HEK293T (cell line): ENCODE data around the gene SP6.

Experiments
- CTCF ChIA-PET: fragments of 350-600 bp; formaldehyde crosslinking; extraction: SDS; loops from one replicate; lab custom pipeline; 2021; ENCODE audit warnings: antibody characterized with exemption, inconsistent platforms; lab: Yijun Ruan, JAX
- POLR2A ChIA-PET: fragments of 350-600 bp; formaldehyde crosslinking; extraction: SDS; loops from one replicate; lab custom pipeline; 2020; ENCODE audit warnings: antibody characterized with exemption, inconsistent platforms; lab: Yijun Ruan, JAX
- DNase-seq: peaks from one replicate; pipeline ENCODE4 v3.0.0; 2012; ENCODE audit warnings: mixed read lengths; ENCODE audit errors: extremely low spot score
- ARNT ChIP-seq: fragments of 450-650 bp; IDR thresholded peaks from 2 replicates; pipeline ENCODE4 v1.6.1; 2017; ENCODE audit warnings: mild to moderate bottlenecking
- BHLHE40 ChIP-seq: fragments of 450-650 bp; IDR thresholded peaks from 2 replicates; pipeline ENCODE4 v1.6.1; 2016; ENCODE audit warnings: mild to moderate bottlenecking, moderate library complexity, borderline replicate concordance
- CTBP1 ChIP-seq: fragments of 450-650 bp; IDR thresholded peaks from 2 replicates; pipeline ENCODE4 v1.6.1; 2016; ENCODE audit warnings: borderline replicate concordance
- ELF4 ChIP-seq: fragments of 450-650 bp; IDR thresholded peaks from 2 replicates; pipeline ENCODE4 v1.6.1; 2017; ENCODE audit warnings: antibody characterized with exemption
- FOXA1 ChIP-seq: fragments of 450-650 bp; IDR thresholded peaks from 2 replicates; pipeline ENCODE4 v1.6.1; 2016; ENCODE audit warnings: mild to moderate bottlenecking
- FOXK2 ChIP-seq: fragments of 450-650 bp; IDR thresholded peaks from 2 replicates; pipeline ENCODE4 v1.6.1; 2016; ENCODE audit warnings: mild to moderate bottlenecking
- FOXM1 ChIP-seq: fragments of 450-650 bp; IDR thresholded peaks from 2 replicates; pipeline ENCODE4 v1.6.1; 2017; ENCODE audit warnings: mild to moderate bottlenecking, borderline replicate concordance
- HDGF ChIP-seq: fragments of 450-650 bp; IDR thresholded peaks from 2 replicates; pipeline ENCODE4 v1.6.1; 2017; ENCODE audit warnings: antibody characterized with exemption, borderline replicate concordance
- L3MBTL2 ChIP-seq: fragments of 450-650 bp; conservative IDR thresholded peaks from 2 replicates; pipeline ENCODE4 v1.6.1; 2016; ENCODE audit warnings: mild to moderate bottlenecking
- LEF1 ChIP-seq: fragments of 450-650 bp; IDR thresholded peaks from 2 replicates; pipeline ENCODE4 v1.6.1; 2017; ENCODE audit warnings: mild to moderate bottlenecking, borderline replicate concordance
- NFRKB ChIP-seq: fragments of 450-650 bp; IDR thresholded peaks from 2 replicates; pipeline ENCODE4 v1.6.1; 2016; ENCODE audit warnings: mild to moderate bottlenecking, moderate library complexity
- SP1 ChIP-seq: fragments of 450-650 bp; IDR thresholded peaks from 2 replicates; pipeline ENCODE4 v1.6.1; 2017
- SUZ12 ChIP-seq: fragments of 450-650 bp; IDR thresholded peaks from 2 replicates; pipeline ENCODE4 v1.6.1; 2016; ENCODE audit warnings: mild to moderate bottlenecking
- TARDBP ChIP-seq: fragments of 450-650 bp; IDR thresholded peaks from 2 replicates; pipeline ENCODE4 v1.6.1; 2016
- ZNF384 ChIP-seq: fragments of 450-650 bp; IDR thresholded peaks from 2 replicates; pipeline ENCODE4 v1.6.1; 2016
- TF ChIP-seq, protein P1 (sequence below): fragments of 450-650 bp; IDR thresholded peaks from 2 replicates; pipeline ENCODE4 v1.6.1; 2016

The SP6 gene

DNA sequence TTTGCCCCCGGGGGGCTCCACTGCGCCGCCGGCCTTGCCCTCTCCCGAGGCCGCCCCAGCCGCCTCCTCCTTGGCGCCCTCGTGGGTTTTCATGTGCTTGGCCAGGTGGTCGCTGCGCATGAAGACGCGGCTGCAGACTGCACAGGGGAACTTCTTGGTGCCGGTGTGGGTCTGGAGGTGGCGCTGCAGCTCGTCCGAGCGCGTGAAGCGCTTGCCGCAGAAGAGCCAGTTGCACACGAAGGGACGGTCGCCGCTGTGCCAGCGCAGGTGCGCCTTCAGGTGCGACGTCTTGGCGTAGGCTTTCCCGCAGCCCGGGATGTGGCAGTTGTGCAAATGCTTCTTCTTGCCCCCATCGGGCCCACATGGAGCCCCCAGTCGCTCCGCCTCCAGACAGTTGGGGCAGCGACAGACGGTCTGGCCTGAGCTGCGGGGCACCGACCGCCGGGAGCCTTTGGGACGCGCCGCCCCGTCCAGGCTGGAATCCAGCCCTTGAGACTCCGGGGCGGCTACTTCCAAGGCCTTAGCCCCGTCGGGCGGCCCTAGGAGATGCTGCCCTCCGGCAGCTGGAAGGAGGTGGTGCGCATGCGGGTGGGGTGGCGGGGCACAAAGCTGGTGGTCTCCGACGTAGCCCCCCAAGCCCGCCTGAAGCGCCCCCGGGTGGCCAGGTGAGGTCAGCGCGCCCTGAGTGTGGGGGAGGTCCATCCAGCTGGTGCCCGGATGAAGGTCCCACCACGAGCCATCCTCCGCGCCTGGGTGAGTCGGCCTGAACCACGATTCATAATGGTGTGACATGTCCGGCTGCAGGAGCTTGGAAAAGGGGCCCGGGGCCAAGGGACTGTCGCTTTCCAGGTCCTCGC, 3.4 kb downstream of the SP6 start:
- DNase-seq: no peak
- ChIA-PET CTCF (interaction anchor here (0.7 to 11.6 kb wide), 7 partner anchors 10 to 115 kb away, joined by 3 to 355 read pairs (median 4); partner anchors contain the start of genes LRRC46, MRPL10, SP2 and TBX21), POLR2A (interaction anchor here (0.7 to 3.1 kb wide), 5 partner anchors 16 to 93 kb away, joined by 3 to 19 read pairs (median 4); partner anchors contain the start of genes LRRC46, MRPL10, PNPO and SP2)
- no peak for TF ChIP-seq HDGF

DNA sequence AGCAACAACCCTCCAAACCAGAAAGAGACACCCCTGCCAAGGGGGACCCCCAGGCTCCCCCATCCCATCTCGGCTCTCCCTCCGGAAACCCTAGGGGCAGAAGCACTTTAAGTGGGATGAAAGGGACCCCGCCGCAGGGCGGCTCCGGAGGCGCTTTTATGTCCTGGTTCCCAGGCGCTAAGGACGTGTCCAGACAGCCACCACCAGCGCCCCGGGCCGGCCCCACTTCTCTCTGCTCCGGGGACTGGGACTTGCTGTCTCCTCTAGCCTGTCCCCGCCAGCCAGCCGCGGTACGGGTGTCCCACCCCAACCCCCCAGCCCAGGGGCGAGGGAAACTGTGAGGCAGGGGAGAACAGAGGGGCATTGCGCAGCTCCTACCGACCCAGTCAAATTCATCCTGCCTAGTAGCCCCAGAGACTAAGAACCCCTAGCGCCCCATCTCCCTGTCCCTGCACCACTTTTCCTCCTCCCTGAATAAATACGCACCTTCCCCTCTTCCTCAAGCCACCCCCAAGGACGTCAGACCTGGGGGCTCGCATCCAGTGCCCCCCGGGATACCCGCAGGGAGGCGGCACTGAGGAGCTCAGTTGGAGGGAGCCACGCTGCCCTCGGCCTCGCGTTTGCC, 4.1 kb downstream of the SP6 start:
- POLR2A ChIA-PET: interaction anchor here (1.0 to 2.3 kb wide), 4 partner anchors 11 to 49 kb away, joined by 3 to 11 read pairs (median 4); partner anchors contain the start of genes LRRC46, MRPL10, OSBPL7 and SP2

DNA sequence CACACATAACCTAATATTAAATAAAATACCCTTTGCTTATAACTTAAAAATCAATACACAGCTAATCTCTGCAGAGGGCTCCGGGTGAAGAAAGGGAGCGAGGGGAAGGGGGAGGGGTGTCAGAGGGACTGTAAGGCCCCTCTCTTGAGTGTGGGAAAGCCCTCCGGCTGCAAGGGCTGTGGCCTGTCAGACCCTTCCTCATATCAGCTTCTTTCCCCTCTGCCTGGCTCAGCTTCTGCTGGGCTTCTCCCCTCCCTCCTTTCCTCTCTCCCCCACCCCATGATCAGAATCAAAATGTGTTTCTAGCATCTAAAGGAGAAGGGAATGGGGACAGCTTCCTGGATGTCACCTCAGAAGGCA, 5.3 kb downstream of the SP6 start:
- no peak for DNase-seq
- ChIA-PET CTCF (interaction anchor here (0.8 to 11.6 kb wide), 3 partner anchors 14 to 172 kb away, joined by 3 to 355 read pairs (median 6); partner anchors contain the start of gene SP2), POLR2A (interaction anchor here (1.5 to 2.3 kb wide), 2 partner anchors 24 to 50 kb away, joined by 5 to 11 read pairs; partner anchors contain the start of genes OSBPL7 and SP2)
- TF ChIP-seq NFRKB (no peak), ELF4 (no peak), ARNT (no peak), BHLHE40 (no peak), ZNF384 (no peak), FOXM1 (no peak), CTBP1 (no peak), SUZ12 (no peak), FOXA1 (no peak), TARDBP (no peak)

More for the DNA sequence above, 4.1 kb downstream of the SP6 start:
- CTCF ChIA-PET: interaction anchor here (0.7 to 11.6 kb wide), 4 partner anchors 9 to 114 kb away, joined by 3 to 355 read pairs (median 4); partner anchors contain the start of genes SP2 and TBX21
- TF ChIP-seq, protein P1, sequence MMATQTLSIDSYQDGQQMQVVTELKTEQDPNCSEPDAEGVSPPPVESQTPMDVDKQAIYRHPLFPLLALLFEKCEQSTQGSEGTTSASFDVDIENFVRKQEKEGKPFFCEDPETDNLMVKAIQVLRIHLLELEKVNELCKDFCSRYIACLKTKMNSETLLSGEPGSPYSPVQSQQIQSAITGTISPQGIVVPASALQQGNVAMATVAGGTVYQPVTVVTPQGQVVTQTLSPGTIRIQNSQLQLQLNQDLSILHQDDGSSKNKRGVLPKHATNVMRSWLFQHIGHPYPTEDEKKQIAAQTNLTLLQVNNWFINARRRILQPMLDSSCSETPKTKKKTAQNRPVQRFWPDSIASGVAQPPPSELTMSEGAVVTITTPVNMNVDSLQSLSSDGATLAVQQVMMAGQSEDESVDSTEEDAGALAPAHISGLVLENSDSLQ: no peak
- TF ChIP-seq L3MBTL2 (no peak), FOXK2 (no peak), ZNF384 (no peak), SP1 (no peak), LEF1 (no peak), FOXA1 (no peak), SUZ12 (no peak), CTBP1 (no peak), NFRKB (no peak), FOXM1 (no peak), ELF4 (no peak), TARDBP (no peak), BHLHE40 (no peak), ARNT (no peak), HDGF (no peak)
- DNase-seq: no peak

DNA sequence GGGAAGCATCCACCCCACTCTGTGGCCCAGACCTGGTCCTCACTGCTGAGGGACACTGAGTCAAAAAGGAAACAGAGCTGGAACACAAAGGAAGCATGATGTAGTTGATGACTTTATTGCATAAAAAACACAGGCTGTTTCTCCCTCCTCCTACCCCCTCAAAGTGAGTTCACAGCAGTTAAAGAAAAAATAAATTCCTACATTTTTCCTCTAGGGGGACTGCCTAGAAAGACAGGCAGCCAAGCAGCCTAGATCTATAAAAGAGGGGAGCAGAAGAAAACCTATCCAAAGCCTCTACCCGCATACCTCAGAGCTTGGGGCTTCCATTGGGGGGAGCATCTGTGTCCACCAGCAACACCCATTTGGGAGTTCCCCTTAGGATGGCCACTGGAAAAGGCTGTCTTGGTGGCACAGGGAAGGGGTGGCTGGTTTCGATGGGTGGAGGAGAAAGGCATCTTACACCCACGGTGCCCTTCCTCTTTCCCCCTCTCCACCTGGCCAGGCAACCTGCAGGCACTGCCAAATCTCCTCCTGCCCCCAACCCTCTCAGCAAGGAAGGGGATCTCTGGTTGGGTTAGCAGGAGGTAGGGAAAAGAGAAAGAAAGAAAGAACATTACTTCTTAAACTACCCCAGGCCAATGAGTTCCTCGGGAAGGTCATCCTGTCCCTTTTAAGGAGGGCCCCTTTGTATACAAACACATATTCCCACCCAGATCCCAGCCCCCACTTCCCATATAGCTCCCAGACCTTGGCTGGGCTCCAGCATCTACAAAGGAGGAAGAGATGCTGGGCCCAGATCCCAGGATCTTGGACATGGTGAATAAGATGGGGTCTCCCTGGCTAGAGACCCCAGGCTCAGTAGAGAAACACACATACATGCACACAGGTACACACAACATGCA, 5.9 kb downstream of the SP6 start:
- POLR2A ChIA-PET: interaction anchor here (1.5 to 6.4 kb wide), 4 partner anchors 14 to 51 kb away, joined by 5 to 79 read pairs (median 10); partner anchors contain the start of genes LRRC46, MRPL10, OSBPL7 and SP2
- TF ChIP-seq FOXA1 (no peak), NFRKB (no peak), FOXK2 (no peak), SP1 (no peak), CTBP1 (no peak), SUZ12 (no peak), HDGF (no peak), L3MBTL2 (no peak), LEF1 (no peak), BHLHE40 (no peak), ZNF384 (no peak)
- CTCF ChIA-PET: interaction anchor here (0.8 to 11.6 kb wide), 5 partner anchors 10 to 173 kb away, joined by 3 to 355 read pairs (median 6); partner anchors contain the start of gene SP2
- DNase-seq: no peak

DNA sequence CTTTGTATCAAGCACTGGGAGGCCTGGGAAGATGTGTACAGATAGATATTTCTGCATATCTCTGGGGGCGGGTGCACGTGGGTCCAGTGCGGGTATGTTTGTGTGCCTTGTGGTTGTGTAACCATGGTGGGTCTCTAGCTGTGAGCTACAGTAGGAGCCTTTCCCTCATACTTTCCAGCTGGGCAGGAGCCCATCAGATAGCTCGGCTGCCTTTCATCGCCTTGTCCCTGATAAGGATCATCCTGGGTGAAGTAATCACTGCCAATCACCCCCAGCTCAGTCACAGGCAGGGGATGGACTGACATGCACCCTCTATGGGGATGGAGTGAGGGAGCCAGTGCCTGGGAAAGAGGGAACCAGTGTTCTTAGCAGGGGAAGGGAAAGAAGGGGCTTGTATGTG, 6.7 kb downstream of the SP6 start:
- DNase-seq: no peak
- no peak for TF ChIP-seq ELF4
- no peak for TF ChIP-seq NFRKB
- TF ChIP-seq FOXM1: no peak
- no peak for TF ChIP-seq L3MBTL2
- TF ChIP-seq SUZ12: no peak
- no peak for TF ChIP-seq FOXA1
- TF ChIP-seq, protein P1: no peak
- no peak for TF ChIP-seq CTBP1
- TF ChIP-seq FOXK2: no peak
- no peak for TF ChIP-seq ARNT
- CTCF ChIA-PET: interaction anchor here (1.4 to 11.6 kb wide), 5 partner anchors 11 to 168 kb away, joined by 4 to 355 read pairs (median 6); partner anchors contain the start of gene SP2
- POLR2A ChIA-PET: interaction anchor here (1.9 to 6.4 kb wide), 2 partner anchors 13 to 49 kb away, joined by 8 to 79 read pairs; partner anchors contain the start of genes LRRC46, MRPL10 and SP2
